Stimulated activated CD8-positive, alpha-beta memory T cell treated with anti-CD3 and anti-CD28 coated beads, Interleukin-4, amount 100 ng/mL, for 1 hour (primary cell): ENCODE measurements around the gene ATP5ME.

Experiments
- DNase-seq, 2 donors: peaks; one replicate each; pipeline ENCODE4 v3.0.0-alpha.2; 2020; ENCODE audit warnings: low read depth in 2 of 2, low spot score in 1 of 2

Gene ATP5ME

GRCh38 chr4:622996-623913 lies 50.8 kb downstream of the ATP5ME start:
- no peak for DNase-seq
